GM10266 (cell line): ENCODE measurements around the gene HRH1.

Experiments
- DNase-seq: peaks from one replicate; pipeline ENCODE4 v3.0.0; 2012; ENCODE audit errors: extremely low spot score
- TF ChIP-seq, protein P1 (sequence below): IDR thresholded peaks from 2 replicates; pipeline ENCODE4 v1.5.1; 2012; ENCODE audit warnings: mild to moderate bottlenecking, low read depth; ENCODE audit not compliant: control insufficient read depth, insufficient read depth; ENCODE audit errors: missing control alignments

HRH1 gene

DNA sequence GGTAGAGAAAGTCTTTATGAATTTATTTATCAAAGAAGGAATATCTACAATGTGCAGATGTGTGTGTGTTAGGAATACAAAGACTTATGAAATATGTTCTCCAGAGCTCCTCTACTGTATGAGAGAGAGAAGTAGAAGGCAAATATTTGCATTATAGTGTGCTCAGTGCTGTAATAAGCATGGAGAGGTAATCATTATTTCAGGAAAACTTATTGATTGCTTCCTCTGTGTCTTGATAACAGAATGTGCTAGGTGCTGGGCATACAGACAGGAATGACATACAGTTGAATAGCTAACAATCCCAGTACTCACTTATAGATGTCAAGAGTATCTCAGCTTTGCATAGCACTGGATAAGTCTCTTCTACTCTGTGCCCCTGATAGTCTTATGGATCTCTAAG, 148.2 kb downstream of the HRH1 start:
- TF ChIP-seq, protein P1, sequence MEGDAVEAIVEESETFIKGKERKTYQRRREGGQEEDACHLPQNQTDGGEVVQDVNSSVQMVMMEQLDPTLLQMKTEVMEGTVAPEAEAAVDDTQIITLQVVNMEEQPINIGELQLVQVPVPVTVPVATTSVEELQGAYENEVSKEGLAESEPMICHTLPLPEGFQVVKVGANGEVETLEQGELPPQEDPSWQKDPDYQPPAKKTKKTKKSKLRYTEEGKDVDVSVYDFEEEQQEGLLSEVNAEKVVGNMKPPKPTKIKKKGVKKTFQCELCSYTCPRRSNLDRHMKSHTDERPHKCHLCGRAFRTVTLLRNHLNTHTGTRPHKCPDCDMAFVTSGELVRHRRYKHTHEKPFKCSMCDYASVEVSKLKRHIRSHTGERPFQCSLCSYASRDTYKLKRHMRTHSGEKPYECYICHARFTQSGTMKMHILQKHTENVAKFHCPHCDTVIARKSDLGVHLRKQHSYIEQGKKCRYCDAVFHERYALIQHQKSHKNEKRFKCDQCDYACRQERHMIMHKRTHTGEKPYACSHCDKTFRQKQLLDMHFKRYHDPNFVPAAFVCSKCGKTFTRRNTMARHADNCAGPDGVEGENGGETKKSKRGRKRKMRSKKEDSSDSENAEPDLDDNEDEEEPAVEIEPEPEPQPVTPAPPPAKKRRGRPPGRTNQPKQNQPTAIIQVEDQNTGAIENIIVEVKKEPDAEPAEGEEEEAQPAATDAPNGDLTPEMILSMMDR = no peak
- no peak for DNase-seq

DNA sequence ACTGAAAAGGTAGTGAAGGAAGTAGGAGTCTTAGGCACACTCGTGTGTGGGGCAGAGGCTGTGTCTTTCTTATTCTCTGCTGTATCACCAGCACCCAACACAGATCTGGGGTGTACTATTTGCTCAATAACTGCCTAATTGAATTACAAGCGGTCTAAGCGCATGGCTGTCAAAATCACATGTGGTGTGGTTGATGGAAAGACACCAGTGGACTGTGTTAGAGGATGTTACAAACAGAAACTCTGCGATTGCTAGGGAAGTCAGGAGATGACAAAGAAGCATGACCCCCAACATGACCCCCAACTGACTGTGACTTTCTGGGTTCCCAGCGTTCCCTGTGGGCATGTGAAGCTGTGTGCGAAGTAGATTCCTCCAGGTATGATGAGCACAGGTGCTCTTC, 149.9 kb downstream of the HRH1 start:
- TF ChIP-seq, protein P1 = no peak
- DNase-seq = no peak

DNA sequence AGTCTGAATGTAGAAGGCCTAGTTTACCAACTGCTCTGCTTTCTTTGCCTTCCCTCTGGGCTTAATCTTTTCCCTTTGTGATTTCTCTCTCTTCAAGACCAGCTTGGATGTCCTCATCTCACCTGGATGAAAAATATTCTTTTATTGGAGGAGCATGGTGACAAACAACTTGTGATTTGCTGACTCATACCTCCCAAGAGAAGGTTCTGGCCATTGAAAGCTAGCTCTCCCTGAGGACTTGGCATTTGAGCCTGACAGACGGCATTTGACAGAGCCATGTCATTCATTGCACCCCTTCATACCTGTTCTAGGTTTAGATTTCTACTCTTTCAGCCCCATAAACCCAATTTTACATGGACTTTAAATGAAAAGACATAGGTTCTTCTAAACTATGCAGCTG, 151.2 kb downstream of the HRH1 start:
- no peak for DNase-seq
- TF ChIP-seq, protein P1 = no peak

DNA sequence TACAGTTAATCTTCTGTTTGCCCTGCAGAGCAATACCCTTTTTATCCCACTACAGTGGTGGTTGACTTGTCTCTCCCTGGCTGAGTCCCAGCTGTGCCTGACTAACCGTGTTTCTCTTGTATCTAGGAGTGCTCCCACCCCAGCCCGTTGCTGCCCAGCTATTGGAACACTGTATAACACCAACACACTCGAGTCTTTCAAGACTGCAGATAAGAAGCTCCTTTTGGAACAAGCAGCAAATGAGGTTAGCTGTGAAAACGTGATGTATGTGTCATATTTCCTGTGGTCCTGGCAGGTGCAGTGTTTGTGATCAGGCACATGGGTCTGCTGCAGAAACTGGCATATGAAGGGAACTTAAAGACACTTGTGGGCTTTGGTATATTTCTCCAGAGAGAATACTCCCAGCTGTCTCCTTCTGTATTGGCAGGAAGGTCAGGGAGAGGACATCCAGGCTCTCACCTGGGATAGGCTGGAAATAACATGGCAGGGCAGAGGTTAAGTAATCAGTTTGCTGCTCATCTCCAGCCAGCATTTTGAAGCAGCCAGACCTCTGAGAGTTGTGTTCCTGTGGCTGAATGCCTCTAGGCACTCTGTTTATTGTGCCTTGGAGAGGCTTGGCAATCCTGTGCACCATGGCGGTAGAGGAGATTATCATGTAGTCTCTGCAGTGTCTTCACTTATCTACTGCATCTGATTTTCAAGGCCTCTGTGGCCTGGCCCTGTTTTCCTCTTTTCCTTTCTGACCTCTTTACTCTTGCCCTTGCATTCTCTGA, 152.7 kb downstream of the HRH1 start:
- TF ChIP-seq, protein P1 = no peak
- DNase-seq = no peak

DNA sequence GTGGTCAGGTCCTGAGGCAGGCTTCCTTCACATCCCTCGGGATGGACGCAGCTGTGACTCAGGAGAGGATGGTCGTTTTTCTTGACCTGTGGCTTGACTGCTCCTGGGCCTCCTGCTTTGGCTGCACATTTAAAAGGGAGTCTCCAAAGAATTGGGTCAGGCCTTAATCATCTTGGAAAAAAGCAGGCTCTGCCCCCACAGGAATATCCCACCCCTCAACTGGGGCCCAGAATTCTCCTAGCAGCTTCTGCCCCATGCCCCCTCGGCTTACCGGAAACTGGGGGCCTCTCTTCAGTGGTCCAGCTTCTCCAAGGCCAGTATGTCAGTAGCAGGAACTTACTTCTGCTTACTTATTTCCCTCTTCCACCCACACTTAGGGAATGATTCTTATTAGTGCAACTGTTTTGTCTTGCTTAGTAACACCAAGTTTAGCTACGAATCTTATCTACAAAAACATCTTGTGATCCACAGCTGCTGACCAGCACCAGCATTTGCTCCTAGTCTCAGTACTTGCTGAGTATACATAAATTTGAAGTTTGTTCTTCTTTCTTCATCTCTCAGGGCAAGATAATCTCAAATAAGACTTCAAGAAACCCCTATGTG, 153.6 kb downstream of the HRH1 start:
- TF ChIP-seq, protein P1 = no peak
- no peak for DNase-seq

DNA sequence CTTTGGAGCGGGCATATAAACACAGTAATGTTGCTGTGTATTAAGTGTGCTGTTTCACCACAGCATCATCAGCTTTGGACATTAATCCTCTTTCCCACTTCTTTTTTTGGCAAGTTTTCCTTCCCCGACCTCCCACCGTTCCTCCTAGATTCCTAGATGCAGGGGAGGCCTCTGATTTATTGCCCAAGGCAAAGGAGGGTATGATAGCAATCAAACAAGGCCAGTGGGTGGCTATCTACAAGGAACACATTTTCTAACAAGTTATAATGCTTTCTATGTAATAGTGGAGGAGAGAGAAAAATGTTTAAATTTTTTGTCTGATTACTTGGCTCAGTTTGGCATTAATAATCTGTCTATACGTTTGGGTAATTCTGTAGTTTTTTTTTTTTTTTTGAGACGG, 156.0 kb downstream of the HRH1 start:
- TF ChIP-seq, protein P1 = no peak
- DNase-seq = no peak

DNA sequence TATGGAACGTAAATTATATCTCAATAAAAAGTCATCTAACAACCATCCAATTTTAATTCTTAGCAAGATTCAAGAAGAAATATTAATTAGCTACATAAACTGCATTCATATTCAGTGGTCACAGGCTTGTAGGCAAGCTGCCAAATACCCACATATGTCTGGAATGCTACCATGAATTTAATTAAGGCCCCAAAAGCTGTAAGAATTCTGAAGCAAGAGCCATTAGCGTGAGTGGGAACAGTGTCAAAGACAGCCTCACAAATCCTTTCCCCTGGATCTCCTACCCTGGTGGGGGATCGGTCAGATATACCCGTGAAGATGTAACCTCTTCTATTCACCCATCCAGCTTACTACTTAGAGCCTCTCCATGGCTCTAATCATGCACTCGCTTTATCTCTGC, 157.9 kb downstream of the HRH1 start:
- TF ChIP-seq, protein P1 = no peak
- DNase-seq = no peak
